ENCODE results near the gene TRAPPC1.

TRAPPC1 gene

DNA sequence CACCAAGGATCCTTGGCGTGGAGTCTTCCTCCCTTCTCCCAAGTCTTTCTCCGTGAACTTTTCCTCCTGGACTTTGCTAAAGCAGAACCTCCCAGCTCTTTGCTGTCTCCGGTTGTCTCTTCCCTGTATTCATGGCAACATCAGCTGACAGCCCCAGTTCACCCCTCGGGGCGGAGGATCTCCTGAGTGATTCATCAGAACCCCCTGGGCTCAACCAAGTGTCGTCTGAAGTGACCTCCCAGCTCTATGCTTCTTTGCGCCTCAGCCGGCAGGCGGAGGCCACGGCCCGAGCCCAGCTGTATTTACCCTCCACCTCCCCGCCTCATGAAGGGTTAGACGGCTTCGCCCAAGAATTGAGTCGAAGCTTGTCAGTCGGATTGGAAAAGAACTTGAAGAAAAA is 1.2 kb upstream of the TRAPPC1 start:
- TF ChIP-seq, protein P1, sequence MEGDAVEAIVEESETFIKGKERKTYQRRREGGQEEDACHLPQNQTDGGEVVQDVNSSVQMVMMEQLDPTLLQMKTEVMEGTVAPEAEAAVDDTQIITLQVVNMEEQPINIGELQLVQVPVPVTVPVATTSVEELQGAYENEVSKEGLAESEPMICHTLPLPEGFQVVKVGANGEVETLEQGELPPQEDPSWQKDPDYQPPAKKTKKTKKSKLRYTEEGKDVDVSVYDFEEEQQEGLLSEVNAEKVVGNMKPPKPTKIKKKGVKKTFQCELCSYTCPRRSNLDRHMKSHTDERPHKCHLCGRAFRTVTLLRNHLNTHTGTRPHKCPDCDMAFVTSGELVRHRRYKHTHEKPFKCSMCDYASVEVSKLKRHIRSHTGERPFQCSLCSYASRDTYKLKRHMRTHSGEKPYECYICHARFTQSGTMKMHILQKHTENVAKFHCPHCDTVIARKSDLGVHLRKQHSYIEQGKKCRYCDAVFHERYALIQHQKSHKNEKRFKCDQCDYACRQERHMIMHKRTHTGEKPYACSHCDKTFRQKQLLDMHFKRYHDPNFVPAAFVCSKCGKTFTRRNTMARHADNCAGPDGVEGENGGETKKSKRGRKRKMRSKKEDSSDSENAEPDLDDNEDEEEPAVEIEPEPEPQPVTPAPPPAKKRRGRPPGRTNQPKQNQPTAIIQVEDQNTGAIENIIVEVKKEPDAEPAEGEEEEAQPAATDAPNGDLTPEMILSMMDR (IDR thresholded peaks at IDR 0.05; ENCODE audit: insufficient read depth, low read length, missing control alignments): peak; percentile 35
- POLR2A ChIA-PET: interaction anchor here (1.3 to 3.2 kb wide), 3 partner anchors 16 to 57 kb away, joined by 3 to 23 read pairs (median 5); partner anchors contain the start of gene RNF227
- peak overlapping the region; percentile 100 for H3K4me3 ChIP-seq (ENCODE audit: low read depth, low read length)
- no peak for DNase-seq (ENCODE audit: low read depth, low spot score)
- CTCF ChIA-PET: interaction anchor here (0.6 to 16.0 kb wide), 22 partner anchors 8 to 189 kb away, joined by 3 to 173 read pairs (median 4); partner anchors contain the start of gene NAA38

DNA sequence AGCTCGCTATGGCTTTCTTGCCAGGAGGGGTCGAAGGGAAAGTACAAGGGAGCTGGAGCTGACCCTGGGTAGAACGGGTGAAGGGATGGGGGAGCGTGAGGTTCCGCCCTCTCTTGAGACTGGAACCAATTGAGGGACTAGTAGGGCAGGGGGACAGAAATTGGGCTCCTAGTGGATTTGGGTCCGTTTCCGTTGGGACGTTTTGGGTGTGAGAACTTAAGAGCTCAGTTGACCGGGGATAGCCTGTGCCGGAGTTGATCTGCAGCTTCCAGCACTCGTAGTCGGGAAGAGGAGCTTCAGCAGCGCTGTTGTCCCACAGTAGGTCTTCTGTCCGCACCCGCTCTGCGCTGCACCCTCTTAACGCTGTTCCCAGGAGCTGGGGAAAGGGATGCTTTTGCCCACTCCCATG is 741 bp upstream of the TRAPPC1 start:
- POLR2A ChIA-PET: interaction anchor here (1.3 to 3.2 kb wide), 3 partner anchors 16 to 58 kb away, joined by 3 to 23 read pairs (median 5); partner anchors contain the start of gene RNF227
- peak overlapping the region; percentile 100 for H3K4me3 ChIP-seq (ENCODE audit: low read depth, low read length)
- CTCF ChIA-PET: interaction anchor here (0.6 to 16.0 kb wide), 21 partner anchors 8 to 189 kb away, joined by 3 to 173 read pairs (median 4); partner anchors contain the start of gene NAA38
- TF ChIP-seq, protein P1 (IDR thresholded peaks at IDR 0.05; ENCODE audit: insufficient read depth, low read length, missing control alignments): no peak
- DNase-seq (ENCODE audit: low read depth, low spot score): no peak

DNA sequence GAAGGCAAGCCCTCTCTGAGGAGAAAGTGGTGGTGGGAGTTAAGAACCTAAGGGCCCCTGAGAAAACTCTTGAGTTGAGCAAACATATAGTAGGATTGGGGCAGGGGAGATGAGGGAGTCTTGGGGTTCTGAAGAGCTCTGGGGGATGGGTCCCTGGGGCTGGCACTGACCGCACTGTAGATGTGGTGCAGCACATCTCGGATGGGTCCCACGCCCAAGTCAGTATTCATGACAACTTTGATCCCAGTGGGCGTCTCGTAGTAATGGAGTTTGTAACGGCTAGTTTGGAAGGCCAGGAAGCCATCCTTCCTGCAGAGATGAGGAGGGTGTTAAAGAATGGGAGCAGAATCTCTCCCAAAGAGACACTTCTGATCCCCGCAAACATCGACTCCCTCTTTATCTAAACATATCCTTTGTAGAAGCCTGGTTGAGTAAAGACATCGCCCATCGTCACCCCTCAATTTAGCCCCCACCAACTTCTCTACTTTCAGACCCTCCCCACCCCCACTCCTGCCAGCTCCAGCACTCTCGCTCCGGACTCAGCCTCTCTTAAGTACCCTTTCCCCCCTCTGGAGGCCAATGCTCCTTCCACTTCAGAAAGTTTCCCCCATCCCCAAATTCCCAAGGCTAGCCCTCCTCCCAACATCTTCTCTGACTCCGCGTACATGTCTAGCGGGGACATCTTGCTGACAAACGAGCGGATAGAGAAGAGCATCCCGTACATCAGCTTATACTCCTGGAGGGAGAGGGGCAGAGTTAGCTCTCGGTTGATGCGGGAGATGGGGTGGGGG is 710 bp downstream of the TRAPPC1 start:
- DNase-seq (ENCODE audit: low read depth, low spot score): no peak
- peak overlapping the region; percentile 100 for H3K4me3 ChIP-seq (ENCODE audit: low read depth, low read length)
- TF ChIP-seq, protein P1 (IDR thresholded peaks at IDR 0.05; ENCODE audit: insufficient read depth, low read length, missing control alignments): no peak
- CTCF ChIA-PET: interaction anchor here (0.9 to 16.0 kb wide), 9 partner anchors 12 to 126 kb away, joined by 3 to 173 read pairs (median 19); no protein-coding TSS in a partner anchor
- POLR2A ChIA-PET: interaction anchor here (1.4 to 3.2 kb wide), 3 partner anchors 14 to 75 kb away, joined by 6 to 23 read pairs (median 6); partner anchors contain the start of gene RNF227

DNA sequence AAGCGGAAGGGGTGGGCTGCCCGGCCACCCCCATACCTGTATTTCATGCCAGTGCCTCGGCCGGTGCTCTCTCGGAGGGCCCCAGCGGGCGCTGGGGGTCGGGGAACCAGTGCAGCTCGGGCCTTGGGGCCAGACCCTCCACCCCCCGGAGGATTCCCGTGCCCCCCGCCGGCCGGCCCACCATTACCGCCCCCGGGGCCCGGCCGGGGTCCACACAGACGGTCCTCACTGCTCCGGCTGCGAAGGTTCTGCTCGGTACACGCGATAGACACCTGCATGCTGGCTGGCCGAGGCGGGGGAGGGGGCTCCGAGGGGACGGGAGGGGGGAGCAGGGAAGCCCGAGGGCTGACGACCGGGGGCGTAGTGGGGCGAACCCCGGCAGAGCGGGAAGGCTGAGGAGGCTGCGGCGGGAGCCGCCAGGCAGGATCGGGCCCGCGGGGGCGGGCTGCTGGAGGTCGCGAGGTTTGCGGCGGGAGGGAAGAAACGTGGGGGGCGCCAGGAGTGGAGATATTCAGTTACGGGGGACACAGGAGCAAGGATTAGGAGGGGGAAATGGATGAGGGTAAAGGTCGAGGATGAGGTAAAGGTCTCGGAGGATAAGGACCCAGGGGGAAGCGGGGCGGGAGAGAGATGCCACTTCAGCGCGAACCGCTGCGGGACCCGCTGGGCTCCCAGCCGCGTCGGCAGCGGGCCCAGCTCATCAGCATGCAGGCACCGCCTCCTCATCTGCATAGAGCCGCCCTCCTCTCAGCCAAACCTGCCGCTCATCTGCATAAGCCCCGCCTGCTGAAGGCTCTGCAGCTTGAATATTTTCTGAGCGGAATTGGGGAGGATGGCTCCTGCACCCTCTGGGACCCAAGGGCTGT is 2.4 kb downstream of the TRAPPC1 start, which contains the start of gene KCNAB3:
TSS of gene KCNAB3 (minus strand) at position 699 of the 866 bp plus-strand sequence. CDS start at position 278, 421 bp downstream.
- CTCF ChIA-PET: interaction anchor here (0.8 to 16.0 kb wide), 7 partner anchors 12 to 112 kb away, joined by 3 to 173 read pairs (median 4); no protein-coding TSS in a partner anchor
- TF ChIP-seq, protein P1 (IDR thresholded peaks at IDR 0.05; ENCODE audit: insufficient read depth, low read length, missing control alignments): no peak
- no peak for DNase-seq (ENCODE audit: low read depth, low spot score)
- POLR2A ChIA-PET: interaction anchor here (1.5 kb wide), 1 partner anchor 13 kb away, joined by 9 read pairs; the partner anchor contains the start of gene RNF227
- H3K4me3 ChIP-seq (ENCODE audit: low read depth, low read length): peak within 1 kb of the TSS; percentile 62

DNA sequence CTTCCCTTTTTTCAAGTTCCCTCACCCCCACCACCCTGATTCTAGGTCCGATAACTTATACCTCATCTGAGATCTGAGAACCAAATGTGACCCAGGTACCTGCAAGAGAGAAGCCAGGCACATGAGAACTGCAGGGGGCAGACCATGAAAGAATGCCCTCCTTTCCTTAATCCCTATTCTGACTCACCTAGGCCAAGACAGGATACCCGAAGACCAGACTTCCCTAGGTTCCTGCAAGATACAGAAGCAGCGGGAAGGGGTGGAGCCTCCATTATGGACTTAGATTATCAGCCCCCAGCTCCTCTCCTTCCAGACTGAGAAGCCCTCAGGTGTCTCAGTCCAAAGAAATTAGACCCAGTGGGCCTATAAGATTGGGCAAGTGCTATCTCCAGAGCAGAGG is 4.2 kb downstream of the TRAPPC1 start:
- CTCF ChIA-PET: interaction anchor here (1.3 to 16.0 kb wide), 4 partner anchors 15 to 114 kb away, joined by 3 to 173 read pairs (median 10); no protein-coding TSS in a partner anchor
- POLR2A ChIA-PET: interaction anchor here (1.3 kb wide), 1 partner anchor 12 kb away, joined by 7 read pairs; the partner anchor contains the start of gene RNF227
- no peak for DNase-seq (ENCODE audit: low read depth, low spot score)
- no peak overlapping the region for H3K4me3 ChIP-seq (ENCODE audit: low read depth, low read length)
- TF ChIP-seq, protein P1 (IDR thresholded peaks at IDR 0.05; ENCODE audit: insufficient read depth, low read length, missing control alignments): no peak
